Activated effector memory CD4-positive, alpha-beta T cell treated with Interleukin-2 at 50 U/mL for 16 hours (primary cell): ENCODE data around the gene WBP2.

Source experiments
- DNase-seq: peaks from one replicate; pipeline ENCODE4 v3.0.0-alpha.2; 2020

WBP2 gene

GRCh38 chr17:75843577-75844529 is 11.3 kb downstream of the WBP2 start, which contains the start of gene UNC13D:
Gene UNC13D (minus strand): TSS chr17:75844404. CDS start chr17:75844337, 67 bp downstream.
- DNase-seq = peak; percentile 60

- DNase-seq = no peak
These were observed 12.1 kb downstream of the WBP2 start for GRCh38 chr17:75842963-75843576.

- DNase-seq = no peak
These were observed 12.7 kb downstream of the WBP2 start for GRCh38 chr17:75842411-75842810.

- no peak for DNase-seq
These were observed 14.4 kb downstream of the WBP2 start for GRCh38 chr17:75840799-75841164.

GRCh38 chr17:75839942-75840798 is 15.0 kb downstream of the WBP2 start:
- no peak for DNase-seq

- DNase-seq = no peak
These were observed 16.7 kb downstream of the WBP2 start for GRCh38 chr17:75838410-75838809.

- no peak for DNase-seq
These were observed 17.2 kb downstream of the WBP2 start for GRCh38 chr17:75837899-75838298.

- DNase-seq = no peak
These were observed 18.5 kb downstream of the WBP2 start for GRCh38 chr17:75836605-75837004.

- no peak for DNase-seq
These were observed 19.5 kb downstream of the WBP2 start for GRCh38 chr17:75835654-75835987.

- DNase-seq = no peak
These were observed 20.0 kb downstream of the WBP2 start for GRCh38 chr17:75834928-75835653.

- DNase-seq = no peak
These were observed 20.7 kb downstream of the WBP2 start for GRCh38 chr17:75834279-75834920.

GRCh38 chr17:75832652-75833400 is 22.3 kb downstream of the WBP2 start:
- DNase-seq = peak; percentile 19

- peak; percentile 38 for DNase-seq
These were observed 22.9 kb downstream of the WBP2 start for GRCh38 chr17:75832164-75832651.

GRCh38 chr17:75831032-75831571 is 24.0 kb downstream of the WBP2 start:
- no peak for DNase-seq

GRCh38 chr17:75830164-75831031 is 24.7 kb downstream of the WBP2 start:
- DNase-seq = no peak

- no peak for DNase-seq
These were observed 25.4 kb downstream of the WBP2 start for GRCh38 chr17:75829747-75830146.

GRCh38 chr17:75828741-75829140 is 26.4 kb downstream of the WBP2 start:
- no peak for DNase-seq

GRCh38 chr17:75828076-75828400 is 27.1 kb downstream of the WBP2 start:
- DNase-seq = no peak

GRCh38 chr17:75827308-75828075 is 27.6 kb downstream of the WBP2 start:
- peak; percentile 43 for DNase-seq
